Progenitor cell of endocrine pancreas (in vitro differentiated cells): Measurements from ENCODE around the gene TP53. TPM values are rescaled to one million over a fixed set of nuclear protein-coding genes. Genes with fewer than 3 reads are reported as not detected.

Source experiments
- DNase-seq: peaks from one replicate; pipeline ENCODE4 v3.0.0; 2021; ENCODE audit warnings: low spot score; ENCODE audit not compliant: unreplicated experiment
- H3K27ac Mint-ChIP-seq: 2 replicates; pipeline ENCODE4 v1.8.0; 2021; ENCODE audit warnings: mild to moderate bottlenecking, moderate library complexity, mixed read lengths
- H3K27me3 Mint-ChIP-seq: 2 replicates; pipeline ENCODE4 v1.8.0; 2021; ENCODE audit warnings: mixed read lengths
- H3K36me3 Mint-ChIP-seq: 2 replicates; pipeline ENCODE4 v1.8.0; 2022; ENCODE audit warnings: mixed read lengths; ENCODE audit not compliant: insufficient read depth
- H3K4me1 Mint-ChIP-seq: 2 replicates; pipeline ENCODE4 v1.8.0; 2021; ENCODE audit warnings: low read depth, mixed read lengths
- H3K4me3 Mint-ChIP-seq: 2 replicates; pipeline ENCODE4 v1.8.0; 2021; ENCODE audit warnings: low read depth, mild to moderate bottlenecking, moderate library complexity, mixed read lengths
- H3K9me3 Mint-ChIP-seq: 2 replicates; pipeline ENCODE4 v1.8.0; 2021; ENCODE audit warnings: low read depth, mixed read lengths
- CTCF ChIP-seq: fragments of 200-600 bp; sonication (generic); IDR thresholded peaks from one replicate; pipeline ENCODE4 v1.5.0; 2021; ENCODE audit warnings: antibody characterized with exemption, mild to moderate bottlenecking; ENCODE audit not compliant: unreplicated experiment
- total RNA-seq: library from RNA; stranded (reverse); gene quantifications from 2 replicates; pipeline ENCODE4 v1.2.1, GENCODE V29; 2021

The TP53 gene
- total RNA-seq, 1 donor from 2014 or later = 121 TPM

- peaks cover 29% of the 10 kb centered on the region for H3K4me1 Mint-ChIP-seq
These were observed 28.9 kb upstream of the TP53 start for GRCh38 chr17:7715936-7716886.

GRCh38 chr17:7714721-7715594 is 27.7 kb upstream of the TP53 start:
- Mint-ChIP-seq H3K27ac (peak overlapping the region; percentile 82), H3K9me3 (no peaks in the 10 kb centered on the region), H3K36me3 (peaks cover 11% of the 10 kb centered on the region), H3K4me1 (peaks cover 26% of the 10 kb centered on the region), H3K4me3 (no peak overlapping the region), H3K27me3 (peaks cover 26% of the 10 kb centered on the region)
- no peak for DNase-seq
- TF ChIP-seq CTCF = no peak

More at GRCh38 chr17:7715936-7716886, 28.9 kb upstream of the TP53 start:
- H3K4me3 Mint-ChIP-seq = peak overlapping the region; percentile 87
- peaks cover 34% of the 10 kb centered on the region for H3K27me3 Mint-ChIP-seq
- no peak for TF ChIP-seq CTCF
- DNase-seq = no peak
- H3K27ac Mint-ChIP-seq = peak overlapping the region; percentile 93
- peaks cover 1% of the 10 kb centered on the region for H3K36me3 Mint-ChIP-seq
- no peaks in the 10 kb centered on the region for H3K9me3 Mint-ChIP-seq

- no peak for DNase-seq
- Mint-ChIP-seq H3K9me3 (no peaks in the 10 kb centered on the region), H3K27me3 (peaks cover 23% of the 10 kb centered on the region), H3K4me1 (peaks cover 25% of the 10 kb centered on the region), H3K27ac (no peak overlapping the region), H3K4me3 (no peak overlapping the region), H3K36me3 (peaks cover 13% of the 10 kb centered on the region)
- no peak for TF ChIP-seq CTCF
These were observed 26.5 kb upstream of the TP53 start for GRCh38 chr17:7713782-7714181.

- Mint-ChIP-seq H3K27me3 (peaks cover 20% of the 10 kb centered on the region), H3K36me3 (peaks cover 13% of the 10 kb centered on the region), H3K27ac (no peak overlapping the region), H3K4me3 (no peak overlapping the region), H3K9me3 (no peaks in the 10 kb centered on the region), H3K4me1 (peaks cover 14% of the 10 kb centered on the region)
- no peak for TF ChIP-seq CTCF
- DNase-seq = no peak
These were observed 25.0 kb upstream of the TP53 start for GRCh38 chr17:7712111-7712771.
